ENCODE data around the gene B4GALT3.

The B4GALT3 gene

DNA sequence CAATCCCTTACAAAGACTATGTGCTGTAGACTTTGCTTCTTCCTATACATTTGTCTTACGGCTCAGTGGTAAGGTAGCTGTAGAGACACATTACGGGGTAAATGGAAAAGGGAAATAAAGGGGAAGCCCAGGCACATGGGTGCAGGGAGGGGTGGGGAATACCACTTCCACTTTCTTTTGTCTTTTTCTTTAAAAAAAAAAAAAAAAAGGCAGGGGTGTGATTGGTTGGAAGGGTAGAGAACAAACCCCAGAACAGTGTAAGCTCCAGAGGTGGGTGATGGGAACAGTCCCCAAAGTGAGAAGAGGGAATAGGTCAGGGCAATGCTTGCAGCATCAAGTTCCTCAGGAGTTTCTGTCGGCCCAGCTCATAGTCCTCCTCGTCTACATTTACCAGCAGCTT, 55.5 kb downstream of the B4GALT3 start:
- DNase-seq = no peak
